Mesenchymal stem cell (in vitro differentiated cells and primary cell): ENCODE results near the gene PKNOX1.
"Not testable (repeated sequence)": the region's sequence is repeated elsewhere in the genome, so short reads cannot be mapped to it uniquely, and the experiment has no call there.

ENCODE experiments used
- DNase-seq: peaks from one replicate; pipeline ENCODE4 v3.0.0-alpha.2; 2013
- H2AFZ ChIP-seq: one replicate; pipeline ENCODE4 v1.6.1; 2013; ENCODE audit warnings: low read depth, mild to moderate bottlenecking, control low read depth, inconsistent platforms, low read length, moderate library complexity
- H2AK5ac ChIP-seq: 2 replicates; pipeline ENCODE4 v1.6.1; 2013; ENCODE audit warnings: low read length, moderate library complexity, mild to moderate bottlenecking, inconsistent platforms; ENCODE audit not compliant: severe bottlenecking
- H2BK120ac ChIP-seq: one replicate; pipeline ENCODE4 v1.6.1; 2013; ENCODE audit warnings: low read depth, mild to moderate bottlenecking, inconsistent platforms, low read length, moderate library complexity
- H2BK12ac ChIP-seq, 2 experiments: one replicate each; pipeline ENCODE4 v1.6.1; 2013; ENCODE audit warnings: inconsistent platforms in 2 of 2, low read length in 2 of 2, mild to moderate bottlenecking in 2 of 2, moderate library complexity in 2 of 2, control low read depth in 1 of 2
- H2BK15ac ChIP-seq: one replicate; pipeline ENCODE4 v1.6.1; 2013; ENCODE audit warnings: mild to moderate bottlenecking, low read depth, inconsistent platforms; ENCODE audit not compliant: poor library complexity, severe bottlenecking
- H2BK5ac ChIP-seq: 2 replicates; pipeline ENCODE4 v1.6.1; 2013; ENCODE audit warnings: low read depth, mild to moderate bottlenecking, low read length, control low read depth, inconsistent platforms; ENCODE audit not compliant: poor library complexity, severe bottlenecking
- H3K14ac ChIP-seq, 2 experiments: one replicate each; pipeline ENCODE4 v1.6.1; 2013; ENCODE audit warnings: inconsistent platforms in 2 of 2, low read length in 2 of 2, control low read depth in 1 of 2, mild to moderate bottlenecking in 1 of 2, moderate library complexity in 1 of 2
- H3K18ac ChIP-seq, 2 experiments: one replicate each; pipeline ENCODE4 v1.6.1; 2013; ENCODE audit warnings: inconsistent platforms in 2 of 2, low read length in 2 of 2, control low read depth in 1 of 2, low read depth in 1 of 2, mild to moderate bottlenecking in 1 of 2
- H3K23ac ChIP-seq, 2 experiments: one replicate each; pipeline ENCODE4 v1.6.1; 2013; ENCODE audit warnings: inconsistent platforms in 2 of 2, low read length in 2 of 2, mild to moderate bottlenecking in 2 of 2, moderate library complexity in 2 of 2, control low read depth in 1 of 2
- H3K27ac ChIP-seq: 2 replicates; pipeline ENCODE4 v1.5.1; 2013; ENCODE audit warnings: mild to moderate bottlenecking, moderate library complexity, low read length, control low read depth, inconsistent platforms; ENCODE audit not compliant: poor library complexity, severe bottlenecking
- H3K27me3 ChIP-seq, 2 experiments: 2 replicates each; pipeline versions ENCODE4 v1.6.1 to v1.7.0; 2013; ENCODE audit warnings: low read length in 2 of 2, mild to moderate bottlenecking in 2 of 2, moderate library complexity in 2 of 2, control low read depth in 1 of 2, inconsistent platforms in 1 of 2; ENCODE audit not compliant: control insufficient read depth in 1 of 2, insufficient read depth in 1 of 2
- H3K36me3 ChIP-seq, 2 experiments: 2 replicates each; pipeline versions ENCODE4 v1.6.1 to v1.7.0; 2013; ENCODE audit warnings: low read length in 2 of 2, control low read depth in 1 of 2, inconsistent platforms in 1 of 2, low read depth in 1 of 2, mild to moderate bottlenecking in 1 of 2; ENCODE audit not compliant: insufficient read depth in 2 of 2, control insufficient read depth in 1 of 2
- H3K4ac ChIP-seq, 2 experiments: one replicate each; pipeline ENCODE4 v1.6.1; 2013; ENCODE audit warnings: inconsistent platforms in 2 of 2, low read length in 2 of 2, mild to moderate bottlenecking in 2 of 2, moderate library complexity in 2 of 2, control low read depth in 1 of 2, low read depth in 1 of 2
- H3K4me1 ChIP-seq: 2 replicates; pipeline ENCODE4 v1.6.1; 2013; ENCODE audit warnings: low read depth, low read length, control low read depth; ENCODE audit not compliant: control insufficient read depth, insufficient read depth
- H3K4me2 ChIP-seq: 2 replicates; pipeline ENCODE4 v1.6.1; 2013; ENCODE audit warnings: low read length, mild to moderate bottlenecking, inconsistent platforms; ENCODE audit not compliant: poor library complexity, severe bottlenecking
- H3K4me3 ChIP-seq, 2 experiments: 2 replicates each; pipeline versions ENCODE4 v1.5.1 to v1.7.0; 2013; ENCODE audit warnings: low read length in 2 of 2, mild to moderate bottlenecking in 2 of 2, control low read depth in 1 of 2, low read depth in 1 of 2; ENCODE audit not compliant: insufficient read depth in 1 of 2
- H3K79me1 ChIP-seq: replicated peaks from 2 replicates; pipeline ENCODE4 v1.6.1; 2013; ENCODE audit warnings: mild to moderate bottlenecking, control low read depth, low read length, inconsistent platforms; ENCODE audit not compliant: poor library complexity, severe bottlenecking
- H3K9ac ChIP-seq: 2 replicates; pipeline ENCODE4 v1.7.0; 2013; ENCODE audit warnings: mild to moderate bottlenecking, low read length, moderate library complexity
- H3K9me3 ChIP-seq: 2 replicates; pipeline ENCODE4 v1.7.0; 2013; ENCODE audit warnings: mild to moderate bottlenecking, low read length; ENCODE audit not compliant: control insufficient read depth
- H4K8ac ChIP-seq: one replicate; pipeline ENCODE4 v1.6.1; 2013; ENCODE audit warnings: inconsistent platforms, mild to moderate bottlenecking, low read length, moderate library complexity
- H4K91ac ChIP-seq: one replicate; pipeline ENCODE4 v1.6.1; 2013; ENCODE audit warnings: mild to moderate bottlenecking, low read length, inconsistent platforms
- WGBS: methylation state at CpG from one replicate; pipeline ENCODE4 v1.1.7; 2013; ENCODE audit warnings: mixed read lengths; 5-methylcytosine and 5-hydroxymethylcytosine counted together

The PKNOX1 gene

GRCh38 chr21:42933973-42934372, 40.4 kb upstream of the PKNOX1 start:
- DNase-seq, H3K36me3 ChIP-seq, H3K27ac ChIP-seq, H3K9ac ChIP-seq, H3K4me1 ChIP-seq, H3K4me3 ChIP-seq, H4K8ac ChIP-seq, H3K79me1 ChIP-seq, H3K18ac ChIP-seq, H3K14ac ChIP-seq, H3K9me3 ChIP-seq, H3K27me3 ChIP-seq, H2BK12ac ChIP-seq, H2AFZ ChIP-seq, H2AK5ac ChIP-seq, H2BK120ac ChIP-seq, H3K23ac ChIP-seq, H4K91ac ChIP-seq, H3K4ac ChIP-seq, H3K4me2 ChIP-seq, H2BK5ac ChIP-seq, H2BK15ac ChIP-seq: not testable (repeated sequence)
- 80% methylated on average over 12 of the region's 12 CpGs for WGBS

- not testable (repeated sequence) for H3K36me3 ChIP-seq, H3K27ac ChIP-seq, H3K27me3 ChIP-seq, H3K4ac ChIP-seq, H3K14ac ChIP-seq, H3K4me3 ChIP-seq, H3K18ac ChIP-seq, H2BK120ac ChIP-seq, H2BK12ac ChIP-seq, DNase-seq, H4K91ac ChIP-seq, H3K4me2 ChIP-seq, H2AFZ ChIP-seq, H3K23ac ChIP-seq, H3K4me1 ChIP-seq, H2AK5ac ChIP-seq, H3K9me3 ChIP-seq, H3K9ac ChIP-seq, H2BK15ac ChIP-seq, H3K79me1 ChIP-seq, H2BK5ac ChIP-seq, H4K8ac ChIP-seq
- WGBS: 54% methylated on average over 5 of the region's 5 CpGs
These were observed 38.0 kb upstream of the PKNOX1 start for GRCh38 chr21:42936360-42936759.

DNA sequence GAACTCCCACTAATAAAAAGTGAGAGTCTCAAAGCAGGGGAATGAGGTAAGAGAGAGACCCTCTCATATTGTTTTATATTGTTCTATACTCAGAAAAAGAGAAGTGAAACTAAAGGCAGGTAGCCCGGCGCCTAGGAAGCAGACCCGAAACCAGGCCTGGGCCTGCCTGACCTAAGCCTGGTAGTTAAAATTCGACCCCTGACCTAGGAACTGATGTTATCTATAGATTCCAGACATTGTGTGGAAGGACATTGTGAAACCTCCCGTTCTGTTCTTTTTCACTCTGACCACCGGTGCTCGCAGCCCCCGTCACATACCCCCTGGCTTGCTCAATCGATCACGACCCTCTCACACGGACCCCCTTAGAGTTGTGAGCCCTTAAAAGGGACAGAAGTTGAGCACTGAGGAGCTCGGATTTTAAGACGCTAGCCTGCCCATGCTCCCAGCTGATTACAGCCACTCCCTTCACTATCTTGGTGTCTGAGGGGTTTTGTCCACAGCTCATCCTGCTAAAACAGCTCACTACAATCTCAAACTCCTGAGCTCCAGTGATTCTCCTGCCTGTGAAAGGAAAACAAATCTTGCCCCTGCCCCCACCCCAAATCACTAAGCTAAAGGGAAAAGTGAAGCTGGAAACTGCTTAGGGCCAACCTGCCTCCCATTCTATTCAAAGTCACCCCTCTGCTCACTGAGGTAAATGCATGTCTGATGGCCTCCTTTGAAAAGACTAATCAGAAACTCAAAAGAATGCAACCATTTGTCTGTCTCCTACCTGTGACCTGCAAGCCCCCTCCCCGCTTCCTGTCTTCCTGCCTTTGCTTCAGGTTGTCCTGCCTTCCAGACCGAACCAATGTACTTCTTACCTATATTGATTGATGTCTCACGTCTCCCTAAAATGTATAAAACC, 37.1 kb upstream of the PKNOX1 start:
- H3K9me3 ChIP-seq, H3K27ac ChIP-seq, H2BK12ac ChIP-seq, DNase-seq, H3K9ac ChIP-seq, H3K23ac ChIP-seq, H2BK120ac ChIP-seq, H3K27me3 ChIP-seq, H2AFZ ChIP-seq, H3K4me3 ChIP-seq, H3K36me3 ChIP-seq, H4K8ac ChIP-seq, H4K91ac ChIP-seq, H3K18ac ChIP-seq, H3K79me1 ChIP-seq, H3K4ac ChIP-seq, H3K4me2 ChIP-seq, H3K14ac ChIP-seq, H2AK5ac ChIP-seq, H3K4me1 ChIP-seq, H2BK5ac ChIP-seq, H2BK15ac ChIP-seq: not testable (repeated sequence)
- 25% methylated on average over 15 of the region's 16 CpGs for WGBS

DNA sequence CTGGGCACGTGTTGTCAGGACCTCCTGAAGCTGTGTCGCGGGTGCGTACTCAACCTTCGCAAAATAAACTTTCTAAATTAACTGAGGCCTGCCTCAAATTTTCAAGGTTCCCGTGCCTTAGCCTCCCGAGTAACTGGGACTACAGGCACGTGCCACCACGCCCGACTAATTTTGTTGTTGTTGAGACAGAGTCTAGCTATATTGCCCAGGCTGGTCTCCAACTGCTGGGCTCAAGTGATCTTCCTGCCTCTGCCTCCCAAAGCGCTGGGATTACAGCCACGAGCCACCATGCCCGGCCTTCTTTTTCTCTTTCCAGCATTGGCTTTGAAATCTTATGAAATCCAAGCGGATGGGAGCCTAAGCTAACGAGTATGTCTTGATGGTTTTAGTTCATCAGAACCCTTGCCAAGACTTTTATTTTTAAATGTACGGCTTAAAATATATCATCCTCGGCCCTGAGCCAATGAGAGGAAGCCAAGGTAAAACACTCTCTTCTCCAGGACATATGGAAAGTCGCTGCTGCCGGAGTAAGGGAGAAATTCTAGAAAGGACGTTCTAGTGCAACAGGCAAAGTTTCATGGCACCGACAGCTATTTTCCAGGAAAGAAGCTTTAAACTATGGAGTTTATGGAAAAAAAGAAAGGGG, 36.3 kb upstream of the PKNOX1 start:
- no peak overlapping the region for H3K9ac ChIP-seq
- no peak overlapping the region for H3K4me3 ChIP-seq
- H3K14ac ChIP-seq: no peak overlapping the region
- no peak overlapping the region for H3K23ac ChIP-seq
- H3K18ac ChIP-seq: no peak overlapping the region
- H2AK5ac ChIP-seq: no peak overlapping the region
- H2BK5ac ChIP-seq: no peak overlapping the region
- no peak overlapping the region for H2BK15ac ChIP-seq
- H3K27ac ChIP-seq: no peak overlapping the region
- no peak overlapping the region for H2AFZ ChIP-seq
- no peak overlapping the region for H4K8ac ChIP-seq
- no peak overlapping the region for H3K4me2 ChIP-seq
- H2BK120ac ChIP-seq: no peak overlapping the region
- H3K4me1 ChIP-seq: peaks cover 6% of the 10 kb centered on the region
- no peak for DNase-seq
- no peaks in the 10 kb centered on the region for H3K79me1 ChIP-seq
- 92% methylated on average over 21 of the region's 21 CpGs for WGBS
- H3K27me3 ChIP-seq: no peaks in the 10 kb centered on the region
- H2BK12ac ChIP-seq: no peak overlapping the region
- H3K9me3 ChIP-seq: no peaks in the 10 kb centered on the region
- H3K36me3 ChIP-seq: no peaks in the 10 kb centered on the region
- no peak overlapping the region for H3K4ac ChIP-seq
- no peak overlapping the region for H4K91ac ChIP-seq
